Measurements from ENCODE around the gene SREBF2.

GRCh38 chr22:41951898-41952474 is 119.1 kb downstream of the SREBF2 start, which contains the start of gene SMIM45:
- TF ChIP-seq E2F6 (IDR thresholded peaks at IDR 0.05; ENCODE audit: borderline replicate concordance in 1 of 2, extremely low read depth in 1 of 2, insufficient read depth in 1 of 2, insufficient read length in 1 of 2, low read depth in 1 of 2, low read length in 1 of 2, poor library complexity in 1 of 2, severe bottlenecking in 1 of 2) (no peak), MAX (CRISPR knock-in tag; IDR thresholded peaks at IDR 0.05) (no peak), KAT2B (IDR thresholded peaks at IDR 0.05; ENCODE audit: low read depth, low read length) (no peak), ATF6 (CRISPR knock-in tag; IDR thresholded peaks at IDR 0.05) (no peak), SMARCC2 (IDR thresholded peaks at IDR 0.05; ENCODE audit: low read depth) (no peak)
